H1 (cell line): ENCODE measurements around the gene NCOA6. TPM values are rescaled to one million over a fixed set of nuclear protein-coding genes. Genes with fewer than 3 reads are reported as not detected.

Experiments used
- CTCF ChIA-PET: fragments of 300-600 bp; sonication (Branson Sonifier 250); formaldehyde crosslinking; loops from one replicate; lab custom pipeline; 2021; ENCODE audit not compliant: partially characterized antibody; lab: Charles Lee
- POLR2A ChIA-PET: fragments of 300-600 bp; sonication (Branson Sonifier 250); formaldehyde crosslinking; loops from one replicate; lab custom pipeline; 2021; ENCODE audit warnings: inconsistent platforms; ENCODE audit not compliant: partially characterized antibody; lab: Charles Lee
- DNase-seq, 2 experiments: peaks; one replicate each; pipeline versions ENCODE4 v3.0.0 to v3.0.0-alpha.2; 2010 to 2022; ENCODE audit warnings: low spot score in 2 of 2, low read depth in 1 of 2, mixed read lengths in 1 of 2
- FAIRE-seq: peaks from 2 replicates; lab custom pipeline; 2011; peaks lifted over from hg19 to GRCh38; lab: Jason Lieb, UNC
- H2AFZ ChIP-seq: 2 replicates; pipeline ENCODE4 v1.8.1; 2012; ENCODE audit warnings: low read length, inconsistent platforms
- H2AK5ac ChIP-seq: 2 replicates; pipeline ENCODE4 v1.6.1; 2013; ENCODE audit warnings: low read depth, low read length
- H2BK120ac ChIP-seq: replicated peaks from 2 replicates; pipeline ENCODE3; 2013; ENCODE audit warnings: low read depth, low read length, inconsistent platforms
- H2BK12ac ChIP-seq: 2 replicates; pipeline ENCODE4 v1.6.1; 2013; ENCODE audit warnings: low read depth, low read length
- H2BK15ac ChIP-seq: 2 replicates; pipeline ENCODE4 v1.6.1; 2013; ENCODE audit warnings: low read length
- H2BK20ac ChIP-seq: 2 replicates; pipeline ENCODE4 v1.6.1; 2013; ENCODE audit warnings: low read length
- H2BK5ac ChIP-seq: 2 replicates; pipeline ENCODE4 v1.6.1; 2013; ENCODE audit warnings: low read depth, low read length
- H3K14ac ChIP-seq: 2 replicates; pipeline ENCODE4 v1.6.1; 2013; ENCODE audit warnings: inconsistent platforms; ENCODE audit not compliant: insufficient read length
- H3K18ac ChIP-seq: 2 replicates; pipeline ENCODE4 v1.6.1; 2013; ENCODE audit warnings: low read length; ENCODE audit errors: extremely low read depth
- H3K23ac ChIP-seq: 2 replicates; pipeline ENCODE4 v1.6.1; 2013; ENCODE audit warnings: inconsistent platforms; ENCODE audit not compliant: insufficient read length
- H3K23me2 ChIP-seq: 2 replicates; pipeline ENCODE4 v1.6.1; 2013; ENCODE audit warnings: low read depth, low read length
- H3K27ac ChIP-seq: 2 replicates; pipeline ENCODE4 v1.6.1; 2011; ENCODE audit warnings: low read depth, low read length, inconsistent platforms
- H3K27me3 ChIP-seq, 4 experiments: replicated peaks in 1 of 4; 1 replicate in 1 of 4; 2 replicates in 3 of 4; pipeline versions ENCODE4 v1.6.1 to v1.8.1; 2011 to 2013; ENCODE audit warnings: low read length in 3 of 4, mild to moderate bottlenecking in 3 of 4, inconsistent platforms in 2 of 4, mixed read lengths in 2 of 4, moderate library complexity in 1 of 4; ENCODE audit not compliant: control insufficient read depth in 3 of 4, insufficient read depth in 3 of 4; ENCODE audit errors: extremely low read depth in 1 of 4
- H3K36me3 ChIP-seq, 4 experiments: 2 replicates each; pipeline versions ENCODE4 v1.6.1 to v1.8.1; 2011 to 2013; ENCODE audit warnings: mild to moderate bottlenecking in 4 of 4, low read length in 3 of 4, moderate library complexity in 2 of 4, control low read depth in 1 of 4, inconsistent platforms in 1 of 4; ENCODE audit not compliant: insufficient read depth in 4 of 4, control insufficient read depth in 2 of 4
- H3K4ac ChIP-seq: replicated peaks from 2 replicates; pipeline ENCODE3; 2013; ENCODE audit warnings: low read length, low read depth, mixed read lengths, inconsistent platforms; ENCODE audit not compliant: insufficient read length
- H3K4me1 ChIP-seq, 4 experiments: replicated peaks in 1 of 4; 1 replicate in 1 of 4; 2 replicates in 3 of 4; pipeline versions ENCODE4 v1.6.1 to v1.8.1; 2011 to 2013; ENCODE audit warnings: low read length in 3 of 4, inconsistent platforms in 2 of 4, mixed read lengths in 1 of 4; ENCODE audit not compliant: insufficient read depth in 4 of 4, control insufficient read depth in 3 of 4
- H3K4me2 ChIP-seq, 2 experiments: 2 replicates each; pipeline versions ENCODE4 v1.6.1 to v1.8.1; 2011 to 2013; ENCODE audit warnings: low read depth in 2 of 2, low read length in 2 of 2, control low read depth in 1 of 2, inconsistent platforms in 1 of 2, mild to moderate bottlenecking in 1 of 2; ENCODE audit not compliant: insufficient read depth in 1 of 2
- H3K4me3 ChIP-seq, 4 experiments: fragments of 200-600, 300-600 bp in 1 of 4; sonication (generic), shearing (Covaris generic), sonication (Bioruptor Twin) in 1 of 4; 2 replicates each; pipeline versions ENCODE4 v1.5.1 to v1.8.1; 2011 to 2016; ENCODE audit warnings: low read length in 4 of 4, low read depth in 3 of 4, control low read depth in 2 of 4, inconsistent platforms in 2 of 4, mild to moderate bottlenecking in 2 of 4, mixed read lengths in 1 of 4, moderate library complexity in 1 of 4; ENCODE audit not compliant: insufficient read depth in 2 of 4; ENCODE audit errors: extremely low read depth in 1 of 4
- H3K56ac ChIP-seq: replicated peaks from 2 replicates; pipeline ENCODE3; 2013; ENCODE audit warnings: low read depth, mild to moderate bottlenecking, mixed read lengths, low read length, inconsistent platforms; ENCODE audit not compliant: insufficient read length
- H3K79me1 ChIP-seq: 2 replicates; pipeline ENCODE4 v1.6.1; 2013; ENCODE audit warnings: low read depth, low read length, control low read depth
- H3K79me2 ChIP-seq, 2 experiments: 2 replicates each; pipeline versions ENCODE4 v1.6.1 to v1.8.1; 2012 to 2013; ENCODE audit warnings: low read length in 2 of 2, mild to moderate bottlenecking in 2 of 2, inconsistent platforms in 1 of 2; ENCODE audit not compliant: insufficient read depth in 2 of 2, control insufficient read depth in 1 of 2
- H3K9ac ChIP-seq, 4 experiments: replicated peaks in 1 of 4; 1 replicate in 1 of 4; 2 replicates in 3 of 4; pipeline versions ENCODE4 v1.6.1 to v1.8.1; 2011 to 2013; ENCODE audit warnings: low read depth in 3 of 4, low read length in 3 of 4, control low read depth in 2 of 4, mild to moderate bottlenecking in 2 of 4, moderate library complexity in 2 of 4, inconsistent platforms in 1 of 4; ENCODE audit errors: extremely low read depth in 1 of 4
- H3K9me3 ChIP-seq, 2 experiments: 2 replicates each; pipeline versions ENCODE4 v1.6.1 to v1.8.1; 2012 to 2013; ENCODE audit warnings: mild to moderate bottlenecking in 2 of 2, moderate library complexity in 2 of 2, control low read depth in 1 of 2, inconsistent platforms in 1 of 2, low read depth in 1 of 2, low read length in 1 of 2, mixed read lengths in 1 of 2; ENCODE audit not compliant: insufficient read depth in 2 of 2
- H4K20me1 ChIP-seq, 2 experiments: replicated peaks in 1 of 2; 2 replicates each; pipeline versions ENCODE3 to v1.8.1; 2011 to 2013; ENCODE audit warnings: inconsistent platforms in 2 of 2, low read length in 2 of 2, mild to moderate bottlenecking in 1 of 2; ENCODE audit not compliant: insufficient read depth in 2 of 2, control insufficient read depth in 1 of 2
- H4K5ac ChIP-seq: 2 replicates; pipeline ENCODE4 v1.6.1; 2013; ENCODE audit warnings: low read length, low read depth, mixed read lengths, inconsistent platforms; ENCODE audit not compliant: insufficient read length
- H4K8ac ChIP-seq: 2 replicates; pipeline ENCODE4 v1.8.0; 2013; ENCODE audit warnings: mild to moderate bottlenecking, moderate library complexity, low read length, inconsistent platforms; ENCODE audit not compliant: insufficient read depth; ENCODE audit errors: extremely low read depth
- H4K91ac ChIP-seq: replicated peaks from 2 replicates; pipeline ENCODE3; 2013; ENCODE audit warnings: low read length, mixed read lengths, inconsistent platforms; ENCODE audit not compliant: insufficient read length
- CHD7 ChIP-seq: fragments of 300-600 bp; sonication (generic); IDR thresholded peaks from 2 replicates; pipeline ENCODE4 v1.7.1; 2012; ENCODE audit warnings: low read length, moderate library complexity, mild to moderate bottlenecking, inconsistent platforms; ENCODE audit not compliant: insufficient replicate concordance
- polyA plus RNA-seq, 7 experiments: library from polyadenylated mRNA; depleted of rRNA in 3 of 7; stranded (reverse) in 5 of 7; unstranded in 2 of 7; fragments of >200 nt in 5 of 7; fragments of 200-250 nt in 2 of 7; gene quantifications; 1 replicate in 5 of 7; 2 replicates in 1 of 7; 4 replicates in 1 of 7; pipeline versions ENCODE4 v1.2.1 to v1.2.3, GENCODE V29; 2011 to 2013; ENCODE audit warnings: missing spikeins in 2 of 7, mixed read lengths in 2 of 7
- total RNA-seq: library from RNA; stranded (reverse); fragmentation: NEBNext Ultra II Directional; extraction: Animal tissue kit (Norgen Biotek cat#: 25700); gene quantifications from 2 replicates; pipeline ENCODE4 v1.2.1, GENCODE V29; 2021

The NCOA6 gene
- total and polyA plus RNA-seq, 2 of the 8 experiments (the other 6 are each of a cell fraction or from before 2014, with no cell fraction given) = 9.0 to 9.5 TPM

DNA sequence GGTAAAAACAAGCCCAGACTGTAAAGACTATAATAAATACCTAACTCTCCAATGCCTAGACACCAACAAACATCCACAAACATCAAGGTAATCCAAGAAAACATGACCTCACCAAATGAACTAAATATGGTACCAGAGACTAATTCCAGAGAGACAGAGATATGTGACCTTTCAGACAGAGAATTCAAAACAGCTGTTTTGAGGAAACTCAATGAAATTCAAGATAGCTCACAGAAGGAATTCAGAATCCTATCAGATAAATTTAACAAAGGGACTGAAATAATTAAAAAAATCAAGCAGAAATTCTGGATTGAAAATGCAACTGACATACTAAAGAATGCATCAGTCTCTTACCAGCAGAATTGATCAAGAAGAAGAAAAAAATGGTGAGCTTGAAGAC is 26.6 kb downstream of the NCOA6 start:
- Histone ChIP-seq H2BK15ac (no peak overlapping the region), H3K14ac (no peak overlapping the region), H3K4me2 (no peak overlapping the region), H3K4me3 (no peak overlapping the region), H3K27me3 (no peaks in the 10 kb centered on the region), H3K4ac (no peak overlapping the region), H2AK5ac (no peak overlapping the region), H2BK120ac (no peak overlapping the region), H3K36me3 (no peaks in the 10 kb centered on the region), H3K27ac (no peak overlapping the region), H3K56ac (no peak overlapping the region), H2AFZ (no peak overlapping the region), H4K91ac (no peak overlapping the region), H2BK12ac (no peak overlapping the region), H3K9me3 (no peaks in the 10 kb centered on the region), H2BK5ac (no peak overlapping the region), H3K79me2 (peaks cover 0 to 2% of the 10 kb centered on the region in 2 experiments; a peak in 1 of 4 replicates), H3K79me1 (peaks cover 6% of the 10 kb centered on the region; the same call in 1 of the 2 replicates), H2BK20ac (no peak overlapping the region), H3K23me2 (no peaks in the 10 kb centered on the region), H3K23ac (no peak overlapping the region), H4K8ac (no peak overlapping the region), H3K9ac (no peak overlapping the region), H3K18ac (no peak overlapping the region), H4K5ac (no peak overlapping the region), H4K20me1 (peaks cover 0 to 3% of the 10 kb centered on the region in 2 experiments), H3K4me1 (no peaks in the 10 kb centered on the region)
- FAIRE-seq = no peak
- ChIA-PET POLR2A (interaction anchor here (0.9 kb wide), 1 partner anchor 11 kb away, joined by 3 read pairs; no protein-coding TSS in a partner anchor), CTCF (no interaction called here)
- DNase-seq = no peak
- no peak for TF ChIP-seq CHD7
